ENCODE results near the gene CNIH4. TPM values are rescaled to one million over a fixed set of nuclear protein-coding genes. Genes with fewer than 3 reads are reported as not detected.

CNIH4 gene
- total and polyA plus RNA-seq, 12 donors, result 24.4 to 86.7 (median 29.2) TPM

Small RNAs within 50 kb of the gene (microRNA-seq; reads per million reads assigned to microRNA genes)
- gene MIR4742, result 1.0 to 4.2 reads per million in 2 donors

Other genes starting within 250 kb of the CNIH4 start
- gene FBXO28, start 242.8 kb upstream of the CNIH4 start, total RNA-seq, result 10 to 100 TPM; 16.9 to 22.9 (median 21.1) TPM
- gene FBXO28, start 242.8 kb upstream of the CNIH4 start, polyA plus RNA-seq, result 1 to 10 TPM; 5.9 to 6.9 TPM
- gene DEGS1, start 173.6 kb upstream of the CNIH4 start, total RNA-seq, result 10 to 100 TPM; 33.1 to 79.4 (median 35.7) TPM
- 10 to 100 TPM; 33.2 to 48.5 TPM for gene DEGS1, start 173.6 kb upstream of the CNIH4 start, polyA plus RNA-seq
- gene NVL, start 26.7 kb upstream of the CNIH4 start, total RNA-seq, result 10 to 100 TPM in 5 of 10 donors, 1 to 10 TPM in 5; 7.7 to 14.0 (median 9.9) TPM
- gene NVL, start 26.7 kb upstream of the CNIH4 start, polyA plus RNA-seq, result 10 to 100 TPM; 10.8 to 37.3 TPM
- gene WDR26, start 77.9 kb downstream of the CNIH4 start, total RNA-seq, result 10 to 100 TPM; 58.9 to 81.3 (median 71.8) TPM
- 10 to 100 TPM; 15.8 to 22.5 TPM for gene WDR26, start 77.9 kb downstream of the CNIH4 start, polyA plus RNA-seq